Duodenal mucosa (tissue), 2 donors: ENCODE measurements around the gene CDK14.

ENCODE experiments used
- H3K27ac ChIP-seq: one replicate; pipeline ENCODE4 v1.7.0; 2013; ENCODE audit warnings: low read depth, low read length
- H3K27me3 ChIP-seq, 2 donors: one replicate each; pipeline ENCODE4 v1.7.0; 2013; ENCODE audit warnings: low read length in 2 of 2, control low read depth in 1 of 2; ENCODE audit not compliant: insufficient read depth in 2 of 2, control insufficient read depth in 1 of 2
- H3K36me3 ChIP-seq, 2 donors: one replicate each; pipeline ENCODE4 v1.7.0; 2013; ENCODE audit warnings: low read length in 2 of 2, control low read depth in 1 of 2; ENCODE audit not compliant: insufficient read depth in 2 of 2, control insufficient read depth in 1 of 2
- H3K4me1 ChIP-seq, 2 donors: one replicate each; pipeline ENCODE4 v1.7.0; 2013; ENCODE audit warnings: low read length in 2 of 2, control low read depth in 1 of 2; ENCODE audit not compliant: insufficient read depth in 2 of 2, control insufficient read depth in 1 of 2
- H3K4me3 ChIP-seq, 2 donors: one replicate each; pipeline ENCODE4 v1.7.0; 2013; ENCODE audit warnings: low read length in 2 of 2, low read depth in 1 of 2
- H3K9ac ChIP-seq, 2 donors: one replicate each; pipeline ENCODE4 v1.7.0; 2013; ENCODE audit warnings: low read length in 2 of 2, low read depth in 1 of 2
- H3K9me3 ChIP-seq, 2 donors: one replicate each; pipeline ENCODE4 v1.7.0; 2013; ENCODE audit warnings: low read length in 2 of 2, control low read depth in 1 of 2; ENCODE audit not compliant: control insufficient read depth in 1 of 2

CDK14 gene

GRCh38 chr7:90856351-90857070, 260.4 kb downstream of the CDK14 start:
- Histone ChIP-seq H3K27ac (no peak overlapping the region), H3K36me3 (no peaks in the 10 kb centered on the region), H3K4me3 (no peak overlapping the region), H3K9ac (no peak overlapping the region), H3K27me3 (no peaks in the 10 kb centered on the region), H3K9me3 (no peaks in the 10 kb centered on the region), H3K4me1 (no peaks in the 10 kb centered on the region)

- no peak overlapping the region for H3K27ac ChIP-seq
- H3K36me3 ChIP-seq = no peaks in the 10 kb centered on the region
- no peak overlapping the region for H3K9ac ChIP-seq
- no peaks in the 10 kb centered on the region for H3K4me1 ChIP-seq
- no peaks in the 10 kb centered on the region for H3K9me3 ChIP-seq
- no peaks in the 10 kb centered on the region for H3K27me3 ChIP-seq
- H3K4me3 ChIP-seq = no peak overlapping the region
Measured at GRCh38 chr7:90857603-90858002, 261.5 kb downstream of the CDK14 start.

- Histone ChIP-seq H3K36me3 (no peaks in the 10 kb centered on the region), H3K4me1 (no peaks in the 10 kb centered on the region), H3K9ac (no peak overlapping the region), H3K4me3 (no peak overlapping the region), H3K27ac (no peak overlapping the region), H3K27me3 (no peaks in the 10 kb centered on the region), H3K9me3 (no peaks in the 10 kb centered on the region)
Measured at GRCh38 chr7:90858546-90858945, 262.4 kb downstream of the CDK14 start.

- H3K36me3 ChIP-seq = no peaks in the 10 kb centered on the region
- no peaks in the 10 kb centered on the region for H3K4me1 ChIP-seq
- no peaks in the 10 kb centered on the region for H3K27me3 ChIP-seq
- H3K4me3 ChIP-seq = no peak overlapping the region
- H3K27ac ChIP-seq = no peak overlapping the region
- no peak overlapping the region for H3K9ac ChIP-seq
- no peaks in the 10 kb centered on the region for H3K9me3 ChIP-seq
Measured at GRCh38 chr7:90859521-90859920, 263.4 kb downstream of the CDK14 start.

- H3K4me1 ChIP-seq = no peaks in the 10 kb centered on the region
- no peak overlapping the region for H3K4me3 ChIP-seq
- H3K27ac ChIP-seq = no peak overlapping the region
- H3K27me3 ChIP-seq = no peaks in the 10 kb centered on the region
- no peak overlapping the region for H3K9ac ChIP-seq
- no peaks in the 10 kb centered on the region for H3K36me3 ChIP-seq
- no peaks in the 10 kb centered on the region for H3K9me3 ChIP-seq
Measured at GRCh38 chr7:90864088-90864487, 268.0 kb downstream of the CDK14 start.

- H3K4me1 ChIP-seq = no peaks in the 10 kb centered on the region
- H3K27me3 ChIP-seq = no peaks in the 10 kb centered on the region
Measured at GRCh38 chr7:90869335-90869734, 273.2 kb downstream of the CDK14 start.

GRCh38 chr7:90876701-90877100, 280.6 kb downstream of the CDK14 start:
- no peak overlapping the region for H3K9ac ChIP-seq
- no peaks in the 10 kb centered on the region for H3K36me3 ChIP-seq
- H3K27me3 ChIP-seq = no peaks in the 10 kb centered on the region
- no peaks in the 10 kb centered on the region for H3K4me1 ChIP-seq
- no peaks in the 10 kb centered on the region for H3K9me3 ChIP-seq
- no peak overlapping the region for H3K4me3 ChIP-seq
- no peak overlapping the region for H3K27ac ChIP-seq

More at GRCh38 chr7:90869335-90869734, 273.2 kb downstream of the CDK14 start:
- Histone ChIP-seq H3K9ac (no peak overlapping the region), H3K9me3 (no peaks in the 10 kb centered on the region), H3K4me3 (no peak overlapping the region), H3K27ac (no peak overlapping the region), H3K36me3 (no peaks in the 10 kb centered on the region)

- Histone ChIP-seq H3K4me3 (no peak overlapping the region), H3K36me3 (no peaks in the 10 kb centered on the region), H3K27ac (no peak overlapping the region), H3K9ac (no peak overlapping the region), H3K27me3 (no peaks in the 10 kb centered on the region), H3K4me1 (no peaks in the 10 kb centered on the region), H3K9me3 (no peaks in the 10 kb centered on the region)
Measured at GRCh38 chr7:90877201-90877600, 281.1 kb downstream of the CDK14 start.

GRCh38 chr7:90879924-90880323, 283.8 kb downstream of the CDK14 start:
- Histone ChIP-seq H3K9ac (no peak overlapping the region), H3K4me3 (no peak overlapping the region), H3K9me3 (no peaks in the 10 kb centered on the region)

GRCh38 chr7:90886416-90886815, 290.3 kb downstream of the CDK14 start:
- Histone ChIP-seq H3K27ac (no peak overlapping the region), H3K4me1 (no peaks in the 10 kb centered on the region), H3K4me3 (no peak overlapping the region), H3K36me3 (no peaks in the 10 kb centered on the region), H3K9ac (no peak overlapping the region), H3K27me3 (no peaks in the 10 kb centered on the region), H3K9me3 (no peaks in the 10 kb centered on the region)

More at GRCh38 chr7:90879924-90880323, 283.8 kb downstream of the CDK14 start:
- no peaks in the 10 kb centered on the region for H3K27me3 ChIP-seq
- no peaks in the 10 kb centered on the region for H3K4me1 ChIP-seq
- H3K36me3 ChIP-seq = no peaks in the 10 kb centered on the region
- H3K27ac ChIP-seq = no peak overlapping the region
